ENCODE measurements around the gene AP3S2. TPM values are rescaled to one million over a fixed set of nuclear protein-coding genes. Genes with fewer than 3 reads are reported as not detected.

The AP3S2 gene
- total RNA-seq, 1 donor from 2014 or later: 16.0 TPM

- intact Hi-C loops (cut with DNase I): no loop called here
Measured at GRCh38 chr15:89825271-89825940, 68.4 kb downstream of the AP3S2 start.

GRCh38 chr15:89824607-89824867 is 69.3 kb downstream of the AP3S2 start:
- intact Hi-C loops (cut with DNase I): no loop called here

More at GRCh38 chr15:89825271-89825940, 68.4 kb downstream of the AP3S2 start:
- Histone ChIP-seq H3K9me3 (no peaks in the 10 kb centered on the region), H3K27ac (no peak overlapping the region), H3K4me3 (no peak overlapping the region), H3K27me3 (no peaks in the 10 kb centered on the region), H3K36me3 (no peaks in the 10 kb centered on the region), H3K4me1 (peaks cover 3 to 17% of the 10 kb centered on the region in 2 donors)
- no peak for DNase-seq (ENCODE audit: low spot score in 2 of 2)
- TF ChIP-seq CTCF (IDR thresholded peaks at IDR 0.05): no peak

GRCh38 chr15:89823836-89824606 is 69.8 kb downstream of the AP3S2 start:
- no peak for DNase-seq (ENCODE audit: low spot score in 2 of 2)
- intact Hi-C loops (cut with DNase I): no loop called here
- no peaks in the 10 kb centered on the region for H3K27me3 ChIP-seq

More at GRCh38 chr15:89824607-89824867, 69.3 kb downstream of the AP3S2 start:
- no peak for TF ChIP-seq CTCF (IDR thresholded peaks at IDR 0.05)
- H3K27ac ChIP-seq: no peak overlapping the region
- no peaks in the 10 kb centered on the region for H3K27me3 ChIP-seq
- no peaks in the 10 kb centered on the region for H3K36me3 ChIP-seq
- no peak overlapping the region for H3K4me3 ChIP-seq
- no peaks in the 10 kb centered on the region for H3K9me3 ChIP-seq
- H3K4me1 ChIP-seq: peaks cover 3 to 17% of the 10 kb centered on the region in 2 donors
- DNase-seq (ENCODE audit: low spot score in 2 of 2): no peak

GRCh38 chr15:89822951-89823711 is 70.7 kb downstream of the AP3S2 start:
- Histone ChIP-seq H3K4me3 (no peak overlapping the region), H3K27ac (no peak overlapping the region), H3K4me1 (peaks cover 0 to 7% of the 10 kb centered on the region in 2 donors), H3K36me3 (no peaks in the 10 kb centered on the region), H3K27me3 (no peaks in the 10 kb centered on the region), H3K9me3 (no peaks in the 10 kb centered on the region)
- TF ChIP-seq CTCF (IDR thresholded peaks at IDR 0.05): no peak
- intact Hi-C loops (cut with DNase I): no loop called here
- DNase-seq (ENCODE audit: low spot score in 2 of 2): no peak

More at GRCh38 chr15:89823836-89824606, 69.8 kb downstream of the AP3S2 start:
- no peaks in the 10 kb centered on the region for H3K36me3 ChIP-seq
- H3K9me3 ChIP-seq: no peaks in the 10 kb centered on the region
- H3K4me1 ChIP-seq: peaks cover 3 to 16% of the 10 kb centered on the region in 2 donors
- TF ChIP-seq CTCF (IDR thresholded peaks at IDR 0.05): no peak
- H3K27ac ChIP-seq: no peak overlapping the region
- H3K4me3 ChIP-seq: no peak overlapping the region

GRCh38 chr15:89822611-89822950 is 71.2 kb downstream of the AP3S2 start:
- no peak overlapping the region for H3K27ac ChIP-seq
- TF ChIP-seq CTCF (IDR thresholded peaks at IDR 0.05): no peak
- no peaks in the 10 kb centered on the region for H3K9me3 ChIP-seq
- peaks cover 0 to 2% of the 10 kb centered on the region in 2 donors for H3K4me1 ChIP-seq
- intact Hi-C loops (cut with DNase I): no loop called here
- no peak overlapping the region for H3K4me3 ChIP-seq
- no peaks in the 10 kb centered on the region for H3K36me3 ChIP-seq
- H3K27me3 ChIP-seq: no peaks in the 10 kb centered on the region
- DNase-seq (ENCODE audit: low spot score in 2 of 2): no peak
